HL-60 (cell line): ENCODE measurements around the gene CEBPB.
"Not testable (repeated sequence)": the region's sequence is repeated elsewhere in the genome, so short reads cannot be mapped to it uniquely, and the experiment has no call there.

Experiments used
- GABPA ChIP-seq: IDR thresholded peaks from 2 replicates; pipeline ENCODE4 v1.6.1; 2012; ENCODE audit warnings: low read depth
- POLR2AphosphoS5 ChIP-seq: IDR thresholded peaks from 2 replicates; pipeline ENCODE4 v1.6.1; 2012; ENCODE audit warnings: low read depth
- TF ChIP-seq, protein P1 (sequence below): IDR thresholded peaks from 2 replicates; pipeline ENCODE4 v1.6.1; 2012; ENCODE audit warnings: low read depth; ENCODE audit not compliant: insufficient replicate concordance
- TF ChIP-seq, protein P2 (sequence below): IDR thresholded peaks from one replicate; pipeline ENCODE4 v1.5.1; 2011; ENCODE audit warnings: low read length, control low read depth, inconsistent platforms; ENCODE audit not compliant: insufficient read depth

DNA sequence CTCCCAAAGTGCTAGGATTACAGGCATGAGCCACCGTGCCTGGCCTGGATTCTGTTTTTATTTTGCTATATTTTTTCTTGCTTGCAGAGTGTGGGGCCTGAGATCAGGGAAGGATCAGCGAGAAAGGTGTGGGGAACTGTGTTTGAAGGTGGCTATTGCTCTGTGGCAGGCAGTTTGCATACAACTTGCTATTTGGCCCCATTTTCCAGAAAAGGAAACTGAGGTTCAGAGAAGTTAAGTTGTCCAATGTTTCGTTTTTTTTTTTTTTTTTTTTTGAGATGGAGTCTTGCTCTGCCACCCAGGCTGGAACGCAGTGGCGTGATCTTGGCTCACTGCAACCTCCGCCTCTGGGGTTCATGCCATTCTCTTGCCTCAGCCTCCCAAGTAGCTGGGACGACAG is 29.1 kb upstream of the CEBPB start:
- TF ChIP-seq, protein P1, sequence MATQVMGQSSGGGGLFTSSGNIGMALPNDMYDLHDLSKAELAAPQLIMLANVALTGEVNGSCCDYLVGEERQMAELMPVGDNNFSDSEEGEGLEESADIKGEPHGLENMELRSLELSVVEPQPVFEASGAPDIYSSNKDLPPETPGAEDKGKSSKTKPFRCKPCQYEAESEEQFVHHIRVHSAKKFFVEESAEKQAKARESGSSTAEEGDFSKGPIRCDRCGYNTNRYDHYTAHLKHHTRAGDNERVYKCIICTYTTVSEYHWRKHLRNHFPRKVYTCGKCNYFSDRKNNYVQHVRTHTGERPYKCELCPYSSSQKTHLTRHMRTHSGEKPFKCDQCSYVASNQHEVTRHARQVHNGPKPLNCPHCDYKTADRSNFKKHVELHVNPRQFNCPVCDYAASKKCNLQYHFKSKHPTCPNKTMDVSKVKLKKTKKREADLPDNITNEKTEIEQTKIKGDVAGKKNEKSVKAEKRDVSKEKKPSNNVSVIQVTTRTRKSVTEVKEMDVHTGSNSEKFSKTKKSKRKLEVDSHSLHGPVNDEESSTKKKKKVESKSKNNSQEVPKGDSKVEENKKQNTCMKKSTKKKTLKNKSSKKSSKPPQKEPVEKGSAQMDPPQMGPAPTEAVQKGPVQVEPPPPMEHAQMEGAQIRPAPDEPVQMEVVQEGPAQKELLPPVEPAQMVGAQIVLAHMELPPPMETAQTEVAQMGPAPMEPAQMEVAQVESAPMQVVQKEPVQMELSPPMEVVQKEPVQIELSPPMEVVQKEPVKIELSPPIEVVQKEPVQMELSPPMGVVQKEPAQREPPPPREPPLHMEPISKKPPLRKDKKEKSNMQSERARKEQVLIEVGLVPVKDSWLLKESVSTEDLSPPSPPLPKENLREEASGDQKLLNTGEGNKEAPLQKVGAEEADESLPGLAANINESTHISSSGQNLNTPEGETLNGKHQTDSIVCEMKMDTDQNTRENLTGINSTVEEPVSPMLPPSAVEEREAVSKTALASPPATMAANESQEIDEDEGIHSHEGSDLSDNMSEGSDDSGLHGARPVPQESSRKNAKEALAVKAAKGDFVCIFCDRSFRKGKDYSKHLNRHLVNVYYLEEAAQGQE, result not testable (repeated sequence)
- TF ChIP-seq, protein P2, sequence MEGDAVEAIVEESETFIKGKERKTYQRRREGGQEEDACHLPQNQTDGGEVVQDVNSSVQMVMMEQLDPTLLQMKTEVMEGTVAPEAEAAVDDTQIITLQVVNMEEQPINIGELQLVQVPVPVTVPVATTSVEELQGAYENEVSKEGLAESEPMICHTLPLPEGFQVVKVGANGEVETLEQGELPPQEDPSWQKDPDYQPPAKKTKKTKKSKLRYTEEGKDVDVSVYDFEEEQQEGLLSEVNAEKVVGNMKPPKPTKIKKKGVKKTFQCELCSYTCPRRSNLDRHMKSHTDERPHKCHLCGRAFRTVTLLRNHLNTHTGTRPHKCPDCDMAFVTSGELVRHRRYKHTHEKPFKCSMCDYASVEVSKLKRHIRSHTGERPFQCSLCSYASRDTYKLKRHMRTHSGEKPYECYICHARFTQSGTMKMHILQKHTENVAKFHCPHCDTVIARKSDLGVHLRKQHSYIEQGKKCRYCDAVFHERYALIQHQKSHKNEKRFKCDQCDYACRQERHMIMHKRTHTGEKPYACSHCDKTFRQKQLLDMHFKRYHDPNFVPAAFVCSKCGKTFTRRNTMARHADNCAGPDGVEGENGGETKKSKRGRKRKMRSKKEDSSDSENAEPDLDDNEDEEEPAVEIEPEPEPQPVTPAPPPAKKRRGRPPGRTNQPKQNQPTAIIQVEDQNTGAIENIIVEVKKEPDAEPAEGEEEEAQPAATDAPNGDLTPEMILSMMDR, result not testable (repeated sequence)
- not testable (repeated sequence) for TF ChIP-seq POLR2AphosphoS5, GABPA
